ENCODE data around the gene ZNF273. TPM values are rescaled to one million over a fixed set of nuclear protein-coding genes. Genes with fewer than 3 reads are reported as not detected.

The ZNF273 gene
- total RNA-seq, 1 experiment from 2014 or later, result 7.6 TPM

DNA sequence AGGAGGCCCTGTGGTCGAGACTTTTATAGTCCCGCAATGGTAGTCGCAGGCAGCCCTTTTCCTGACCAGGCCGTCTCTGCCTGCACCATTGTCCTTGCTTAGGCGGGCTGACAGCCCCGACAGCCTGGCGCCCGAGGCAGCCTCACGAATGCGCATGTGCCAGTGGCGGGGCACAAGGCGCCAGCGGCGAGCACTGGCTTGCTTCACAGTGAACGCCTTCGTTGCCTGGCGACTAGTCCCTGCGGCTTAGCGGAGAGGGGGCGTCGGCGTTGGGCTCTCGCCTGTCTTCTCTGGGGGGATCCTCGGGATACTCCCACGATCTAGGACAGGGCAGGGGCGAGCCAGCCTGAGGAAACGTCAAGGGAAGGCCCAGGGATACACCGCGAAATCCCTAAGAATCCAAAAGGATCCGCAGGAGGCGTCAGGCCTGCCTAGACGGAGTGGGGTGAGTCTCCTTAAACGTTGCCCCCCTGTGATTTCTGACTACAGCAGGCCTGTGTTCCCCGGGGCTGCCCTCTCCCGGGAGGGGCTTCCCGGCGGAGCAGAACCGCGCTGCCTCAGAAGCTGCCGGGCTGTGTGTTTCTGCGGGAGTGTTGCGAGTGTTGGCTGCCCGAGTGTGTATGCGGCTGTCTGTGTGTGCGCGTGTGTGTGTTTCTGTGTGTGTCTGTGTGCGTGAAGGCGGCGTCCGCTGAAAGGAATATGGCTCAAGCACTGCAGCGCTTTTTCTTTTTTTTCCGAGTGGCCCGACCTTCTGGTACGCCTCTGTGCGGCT is 20.5 kb upstream of the ZNF273 start:
- CTCF ChIA-PET, result no interaction called here
- Histone ChIP-seq H3K27me3 (ENCODE audit: low read length) (no peaks in the 10 kb centered on the region), H3K79me2 (ENCODE audit: low read length) (no peaks in the 10 kb centered on the region), H3K4me1 (ENCODE audit: insufficient read depth, low read length) (no peaks in the 10 kb centered on the region), H3F3A (ENCODE audit: low read length, unreplicated experiment) (no peaks in the 10 kb centered on the region), H4K20me1 (ENCODE audit: low read length) (no peaks in the 10 kb centered on the region), H3K9me3 (ENCODE audit: low read length) (peaks cover 5% of the 10 kb centered on the region; the same call in 1 of the 2 replicates), H3K9me2 (replicated peaks; ENCODE audit: low read length) (no peaks in the 10 kb centered on the region), H3K36me3 (ENCODE audit: low read depth, low read length) (no peaks in the 10 kb centered on the region), H3K9ac (ENCODE audit: low read length) (no peak overlapping the region), H3K4me3 (ENCODE audit: low read length) (no peak overlapping the region), H2AFZ (ENCODE audit: low read length) (no peak overlapping the region), H3K27ac (ENCODE audit: low read length) (no peak overlapping the region), H3K4me2 (ENCODE audit: low read length) (no peak overlapping the region)
- intact Hi-C loops (cut with micrococcal nuclease), result no loop called here
- BruUV-seq (replicated peaks), result no TSS peak
- ATAC-seq (no peak), DNase-seq (no peak)
- TF ChIP-seq CTCF (conservative IDR thresholded peaks at IDR 0.05; ENCODE audit: low read depth, low read length), result no peak
- TF ChIP-seq EZH2phosphoT487 (IDR thresholded peaks at IDR 0.05; ENCODE audit: borderline replicate concordance, low read length), result no peak
- TF ChIP-seq EZH2 (IDR thresholded peaks at IDR 0.05; ENCODE audit: low read length, unreplicated experiment), result no peak
- POLR2A ChIA-PET (ENCODE audit: unreplicated experiment), result no interaction called here

- Histone ChIP-seq H3K9me2 (replicated peaks; ENCODE audit: low read length) (no peaks in the 10 kb centered on the region), H3K79me2 (ENCODE audit: low read length) (no peaks in the 10 kb centered on the region), H3K9ac (ENCODE audit: low read length) (no peak overlapping the region), H3K27ac (ENCODE audit: low read length) (no peak overlapping the region), H3K27me3 (ENCODE audit: low read length) (no peaks in the 10 kb centered on the region), H3K4me3 (ENCODE audit: low read length) (no peak overlapping the region), H3K4me2 (ENCODE audit: low read length) (no peak overlapping the region), H3F3A (ENCODE audit: low read length, unreplicated experiment) (no peaks in the 10 kb centered on the region), H4K20me1 (ENCODE audit: low read length) (no peaks in the 10 kb centered on the region), H2AFZ (ENCODE audit: low read length) (no peak overlapping the region), H3K4me1 (ENCODE audit: insufficient read depth, low read length) (no peaks in the 10 kb centered on the region), H3K9me3 (ENCODE audit: low read length) (peaks cover 5% of the 10 kb centered on the region; the same call in 1 of the 2 replicates), H3K36me3 (ENCODE audit: low read depth, low read length) (no peaks in the 10 kb centered on the region)
- CTCF ChIA-PET, result no interaction called here
- intact Hi-C loops (cut with micrococcal nuclease), result no loop called here
- POLR2A ChIA-PET (ENCODE audit: unreplicated experiment), result no interaction called here
- TF ChIP-seq EZH2phosphoT487 (IDR thresholded peaks at IDR 0.05; ENCODE audit: borderline replicate concordance, low read length) (no peak), EZH2 (IDR thresholded peaks at IDR 0.05; ENCODE audit: low read length, unreplicated experiment) (no peak), CTCF (conservative IDR thresholded peaks at IDR 0.05; ENCODE audit: low read depth, low read length) (no peak)
- no peak for DNase-seq
- no TSS peak for BruUV-seq (replicated peaks)
- no peak for ATAC-seq
These were observed 19.8 kb upstream of the ZNF273 start for GRCh38 chr7:64883113-64883905.

All from PC-3 (cell line).